Endometrial microvascular endothelial cells (primary cell): ENCODE data around the gene VPS18. TPM values are rescaled to one million over a fixed set of nuclear protein-coding genes. Genes with fewer than 3 reads are reported as not detected.

ENCODE experiments used
- in situ Hi-C: cut with HindIII; loops from 2 replicates; pipeline ENCODE4 v1.10.0; 2017; ENCODE audit warnings: low sequenced_read_pairs, low pct_unique_long_range_greater_than_20kb; ENCODE audit errors: inconsistent ontology term
- total RNA-seq: library from RNA; depleted of rRNA; stranded (reverse); fragments of >200 nt; gene quantifications from one replicate; pipeline ENCODE4 v1.2.3, GENCODE V29; 2015; ENCODE audit errors: inconsistent ontology term

The VPS18 gene
- total RNA-seq, 1 donor from 2014 or later, result 52.5 TPM

DNA sequence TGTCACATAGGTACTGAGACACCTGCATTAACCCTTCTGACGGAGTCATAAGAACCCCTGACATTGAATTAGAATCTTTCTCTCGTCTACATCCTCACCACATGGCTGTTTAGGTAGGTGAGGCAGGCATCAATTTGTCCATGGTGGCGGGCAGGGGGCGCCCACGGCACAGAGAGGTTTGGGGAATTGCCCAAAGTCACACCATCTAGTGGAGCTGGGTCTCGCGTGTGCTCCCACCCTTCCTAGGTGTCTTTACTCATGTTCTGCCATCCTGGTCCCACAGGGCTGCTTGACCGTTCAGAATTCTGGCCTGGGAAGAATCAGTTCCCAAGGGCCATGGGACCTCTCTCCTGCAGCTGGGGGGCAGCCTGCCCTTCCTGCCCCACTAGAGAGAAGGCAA, 20.2 kb downstream of the VPS18 start:
- in situ Hi-C loops, result loop anchor here (25.0 kb wide), 1 partner anchor 98 kb away; no protein-coding TSS in a partner anchor

- in situ Hi-C loops, result loop anchor here (25.0 kb wide), 1 partner anchor 97 kb away; no protein-coding TSS in a partner anchor
Observed at GRCh38 chr15:40915116-40915661, 20.9 kb downstream of the VPS18 start.

GRCh38 chr15:40915679-40916078, 21.4 kb downstream of the VPS18 start:
- in situ Hi-C loops, result loop anchor here (25.0 kb wide), 1 partner anchor 97 kb away; no protein-coding TSS in a partner anchor

DNA sequence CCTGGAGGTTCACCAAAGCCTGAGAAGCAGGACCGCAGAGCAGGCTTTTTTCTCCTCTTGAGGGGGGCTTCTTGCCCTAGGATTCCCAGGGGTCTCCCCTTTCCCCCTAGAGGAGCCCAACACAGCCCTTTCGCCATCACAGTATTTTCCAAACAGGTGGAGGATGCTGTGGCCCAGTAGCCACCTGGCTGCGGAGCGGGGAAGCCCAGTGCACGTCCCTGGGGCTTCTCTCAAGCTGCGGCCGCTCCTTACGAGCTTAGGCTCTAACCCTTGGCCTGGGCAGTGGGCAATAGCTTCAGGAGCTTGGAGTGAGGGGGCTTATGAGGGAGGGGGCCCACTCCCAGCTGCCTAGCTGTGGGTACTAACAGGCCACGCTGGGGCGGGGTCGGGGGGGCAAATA, 23.3 kb downstream of the VPS18 start:
- in situ Hi-C loops, result loop anchor here (25.0 kb wide), 1 partner anchor 95 kb away; no protein-coding TSS in a partner anchor

DNA sequence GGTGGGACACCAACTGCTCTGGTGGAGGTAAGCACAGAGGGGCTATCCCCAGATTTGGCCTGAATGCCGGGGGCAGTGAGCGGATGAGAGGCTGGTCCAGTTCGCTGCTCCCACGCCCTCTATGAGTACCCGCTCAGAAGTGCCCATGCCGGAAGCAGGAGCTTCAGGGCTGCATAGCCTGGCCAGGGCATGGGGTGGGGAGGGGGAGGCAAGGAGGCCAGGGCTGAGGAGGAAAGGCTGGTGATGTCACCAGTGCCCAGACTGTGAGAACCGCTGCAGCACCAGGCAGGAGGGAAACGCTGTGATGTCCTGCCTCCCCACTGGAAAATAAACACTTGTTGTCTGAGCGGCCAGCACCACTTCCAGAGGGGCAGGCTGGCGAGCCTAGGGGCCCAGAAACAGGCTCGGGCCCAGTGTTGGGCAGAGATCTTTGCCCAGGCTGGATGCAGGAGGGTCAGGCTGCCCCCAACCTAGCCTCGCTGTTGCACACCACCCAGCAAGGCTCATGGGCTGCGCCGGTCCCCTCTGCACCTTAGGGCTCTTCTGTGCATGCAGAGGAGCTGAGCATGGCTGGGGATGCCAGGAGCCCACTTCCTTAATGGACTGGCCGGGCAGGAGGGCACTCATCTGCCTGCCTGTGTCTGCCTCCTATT, 24.0 kb downstream of the VPS18 start:
- in situ Hi-C loops, result loop anchor here (25.0 kb wide), 1 partner anchor 94 kb away; no protein-coding TSS in a partner anchor

DNA sequence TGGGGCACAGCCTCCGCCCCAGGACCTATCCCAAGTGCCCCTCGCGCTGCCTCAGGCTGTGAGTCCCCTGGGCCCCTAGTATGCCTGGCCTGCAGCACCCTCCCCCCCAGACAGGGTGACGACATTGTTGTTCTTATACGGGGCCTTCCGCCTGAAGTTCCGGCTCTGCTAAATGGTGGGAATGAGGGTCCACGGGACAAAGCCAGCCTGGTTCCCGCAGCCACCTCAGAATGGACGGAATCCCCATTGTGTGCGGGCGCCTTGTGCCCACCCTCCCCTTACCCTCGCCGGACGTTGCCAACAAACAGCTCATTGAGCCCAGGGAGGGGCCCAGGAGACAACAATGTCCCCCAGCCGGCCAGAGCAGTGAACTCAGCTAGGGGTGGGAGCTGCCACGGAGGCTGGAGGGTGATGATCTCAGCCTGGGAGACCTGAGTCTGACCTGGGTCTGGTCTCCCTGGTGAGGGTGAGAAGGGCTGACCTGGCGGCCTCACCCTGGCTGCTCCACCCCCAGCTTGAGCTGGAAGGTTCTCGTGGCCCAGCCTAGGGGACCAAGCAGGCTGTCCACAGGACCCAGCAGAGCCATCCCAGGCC, 24.6 kb downstream of the VPS18 start:
- in situ Hi-C loops, result loop anchor here (25.0 kb wide), 1 partner anchor 93 kb away; no protein-coding TSS in a partner anchor

DNA sequence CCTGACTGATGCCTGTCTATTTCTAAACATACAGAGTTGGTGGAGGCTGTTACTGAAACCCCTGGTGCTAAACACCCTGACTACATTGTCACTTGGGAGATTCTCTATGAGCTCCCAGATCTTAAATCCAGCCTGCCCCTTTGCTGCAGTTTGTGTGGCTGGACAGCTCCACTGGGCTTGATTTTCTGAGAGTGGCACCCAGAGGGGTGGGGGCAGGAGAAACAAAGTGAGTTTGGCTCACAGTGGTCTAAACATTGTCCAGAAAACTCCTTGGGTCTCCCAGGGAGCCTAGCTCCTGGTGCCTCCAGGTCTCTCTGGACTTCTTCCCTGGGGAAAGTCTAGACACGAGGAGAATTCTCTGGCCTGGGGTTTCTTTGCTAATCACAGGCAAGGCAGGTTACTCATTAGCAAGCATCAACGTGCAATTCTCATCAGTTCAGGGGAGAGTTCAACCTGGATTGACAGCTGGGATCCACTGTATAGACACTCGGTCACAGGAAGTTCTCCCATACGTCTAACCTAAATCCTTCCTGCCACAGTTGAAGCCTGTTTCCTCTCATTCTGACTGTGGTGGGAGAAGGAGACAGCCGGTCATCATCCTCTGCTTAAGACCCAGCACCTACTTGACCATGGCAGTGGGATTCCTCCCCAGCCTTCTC, 27.8 kb downstream of the VPS18 start:
- in situ Hi-C loops, result loop anchor here (25.0 kb wide), 1 partner anchor 90 kb away; no protein-coding TSS in a partner anchor

DNA sequence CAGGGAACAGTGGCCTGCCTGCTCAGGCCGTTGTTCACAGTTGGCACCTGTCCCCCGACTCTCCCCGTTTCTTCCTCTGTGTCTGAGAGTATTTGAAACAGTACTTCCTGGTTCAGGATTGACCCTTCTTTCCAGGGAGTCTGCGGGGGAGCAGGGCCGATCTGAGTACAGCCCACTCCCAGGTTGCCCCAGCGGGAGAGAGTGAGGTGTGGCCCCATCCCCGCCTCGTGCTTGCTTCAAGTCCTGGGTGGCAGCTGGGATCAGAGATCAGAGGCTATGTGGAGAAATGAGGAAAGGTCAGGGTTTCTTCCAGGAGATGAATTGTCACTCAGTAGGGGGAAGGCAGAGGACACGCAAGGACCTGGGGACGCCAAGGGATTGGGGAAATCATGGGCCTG, 28.4 kb downstream of the VPS18 start:
- in situ Hi-C loops, result loop anchor here (25.0 kb wide), 1 partner anchor 90 kb away; no protein-coding TSS in a partner anchor

- in situ Hi-C loops, result loop anchor here (25.0 kb wide), 1 partner anchor 89 kb away; no protein-coding TSS in a partner anchor
Observed at GRCh38 chr15:40923551-40923950, 29.3 kb downstream of the VPS18 start.

GRCh38 chr15:40925495-40925862, 31.2 kb downstream of the VPS18 start:
- in situ Hi-C loops, result no loop called here

- in situ Hi-C loops, result no loop called here
Observed at GRCh38 chr15:40925863-40926658, 31.8 kb downstream of the VPS18 start.

DNA sequence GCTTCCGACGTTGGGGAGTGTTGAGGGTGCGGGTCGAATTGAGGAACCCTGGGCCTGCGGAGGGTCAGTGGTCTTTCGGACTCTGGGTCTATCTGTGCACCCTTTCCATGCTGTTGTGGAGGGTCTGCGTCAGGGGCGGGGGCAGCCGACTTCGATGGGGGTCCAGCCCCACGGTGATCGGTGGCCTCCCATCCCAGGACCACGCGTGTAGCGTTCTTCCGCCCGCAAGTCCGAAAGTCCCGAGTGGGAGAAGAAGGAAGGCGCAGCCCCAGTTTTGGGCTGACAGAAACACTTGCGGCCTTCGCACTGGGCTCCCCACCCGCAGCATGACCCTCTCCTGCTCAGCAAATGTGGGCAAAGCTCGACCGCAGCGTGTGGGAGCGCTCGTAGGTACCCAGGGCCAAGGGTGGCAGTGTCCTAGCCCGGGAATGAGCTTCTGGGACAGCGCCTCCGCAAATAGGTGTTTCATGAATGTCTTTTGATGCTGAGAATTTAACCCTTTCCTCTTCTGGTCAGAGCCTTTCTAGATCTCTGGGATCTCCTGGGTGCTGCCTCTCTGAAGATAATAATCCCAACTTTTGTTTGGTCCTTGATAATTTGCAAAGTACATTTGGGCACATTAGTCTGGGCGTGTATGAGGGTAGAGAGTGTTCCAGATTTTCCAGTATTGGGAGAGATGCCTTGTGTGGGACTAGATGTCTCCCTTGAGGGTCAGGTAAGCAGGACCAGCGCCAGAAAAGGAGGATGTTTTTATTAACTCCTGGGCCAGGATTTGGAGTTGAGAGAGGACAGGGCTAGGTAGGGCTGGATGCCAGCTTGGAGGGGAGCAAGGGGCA, 32.6 kb downstream of the VPS18 start:
- in situ Hi-C loops, result no loop called here

GRCh38 chr15:40927495-40927872, 33.2 kb downstream of the VPS18 start:
- in situ Hi-C loops, result no loop called here

- in situ Hi-C loops, result no loop called here
Observed at GRCh38 chr15:40927873-40928806, 33.9 kb downstream of the VPS18 start.

DNA sequence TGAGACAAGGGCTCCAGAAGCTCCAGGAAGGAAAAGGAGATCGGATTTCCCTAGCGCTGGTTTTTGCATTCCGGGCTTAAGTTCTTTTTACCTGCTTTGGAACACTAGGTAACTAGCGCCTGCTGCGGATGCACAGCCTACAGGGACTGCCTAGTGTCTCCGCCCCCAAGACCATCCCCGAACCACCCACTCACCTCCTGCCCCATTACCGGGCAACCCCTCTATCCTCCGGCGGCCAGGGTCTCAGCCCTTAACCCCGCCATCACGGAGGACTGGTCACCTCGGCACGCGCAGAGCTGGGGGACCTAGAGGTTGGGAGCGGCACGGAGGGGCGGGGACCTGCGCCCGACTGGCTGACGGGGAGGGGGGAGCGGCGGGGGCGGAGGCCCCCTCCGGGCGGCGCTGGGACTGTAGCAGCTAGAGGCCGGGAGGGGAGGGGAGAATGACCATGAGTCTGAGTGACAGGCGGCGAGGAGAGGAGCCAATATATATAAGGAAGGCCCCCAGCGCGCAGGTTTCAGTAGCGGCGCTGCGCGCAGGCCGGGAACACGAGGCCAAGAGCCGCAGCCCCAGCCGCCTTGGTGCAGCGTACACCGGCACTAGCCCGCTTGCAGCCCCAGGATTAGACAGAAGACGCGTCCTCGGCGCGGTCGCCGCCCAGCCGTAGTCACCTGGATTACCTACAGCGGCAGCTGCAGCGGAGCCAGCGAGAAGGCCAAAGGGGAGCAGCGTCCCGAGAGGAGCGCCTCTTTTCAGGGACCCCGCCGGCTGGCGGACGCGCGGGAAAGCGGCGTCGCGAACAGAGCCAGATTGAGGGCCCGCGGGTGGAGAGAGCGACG, 34.8 kb downstream of the VPS18 start, which contains the start of gene DLL4:
Gene DLL4, plus strand, starts transcription at position 520 of the 839 bp plus-strand sequence. CDS start 329 bp downstream, outside the sequence.
- in situ Hi-C loops, result no loop called here
